ENCODE results near the gene TMEM208.

DNA sequence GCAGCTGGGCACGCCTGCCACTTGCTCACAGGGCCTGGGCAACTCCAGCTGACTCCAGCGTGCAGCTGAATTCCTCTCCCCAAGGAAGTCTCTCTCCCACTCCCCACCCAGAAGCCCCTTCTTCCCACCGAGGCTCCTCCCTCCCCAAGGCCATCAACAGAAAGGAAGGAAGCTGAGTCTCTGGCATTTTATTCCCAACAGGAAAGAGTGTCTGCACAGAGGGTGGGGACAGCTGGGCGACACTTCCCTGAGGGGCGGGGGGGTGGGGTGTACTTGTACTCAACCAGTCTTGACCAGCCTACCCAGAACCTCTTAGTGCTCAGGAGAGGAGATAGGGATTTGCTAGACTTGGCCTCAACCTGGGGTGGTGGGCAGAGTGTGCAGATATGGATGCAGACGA lies 36.9 kb upstream of the TMEM208 start, which contains the start of gene EXOC3L1:
- no peak for TF ChIP-seq POLR2AphosphoS2 (conservative IDR thresholded peaks at IDR 0.05; ENCODE audit: low read length)
- no peak for TF ChIP-seq CTCF (IDR thresholded peaks at IDR 0.05)
- no peak for TF ChIP-seq ZC3H11A (IDR thresholded peaks at IDR 0.05)
- TF ChIP-seq POLR2A (IDR thresholded peaks at IDR 0.05; ENCODE audit: low read length): no peak
- no peak for TF ChIP-seq SMC3 (IDR thresholded peaks at IDR 0.05)
- TF ChIP-seq KDM5A (IDR thresholded peaks at IDR 0.05): no peak
- TF ChIP-seq RARB (CRISPR knock-in tag; IDR thresholded peaks at IDR 0.05): no peak
- no peak for TF ChIP-seq BHLHE40 (IDR thresholded peaks at IDR 0.05; ENCODE audit: low read depth, low read length)

Data from A549 (cell line).